ENCODE measurements around the gene NFATC3. TPM values are rescaled to one million over a fixed set of nuclear protein-coding genes. Genes with fewer than 3 reads are reported as not detected.
A peak's percentile ranks its signal among the peaks of the same experiment; 100 is the strongest.

Gene NFATC3
- 100 to 1,000 TPM; 146 to 159 TPM for total RNA-seq

GRCh38 chr16:68085259-68086071, at the start of gene NFATC3:
NFATC3 (plus strand) TSS chr16:68085370; CDS start chr16:68085682, 312 bp downstream.
- POLR2A ChIA-PET: interaction anchor here (0.5 to 1.7 kb wide), 5 partner anchors 11 to 151 kb away, joined by 3 to 9 read pairs (median 3); no protein-coding TSS in a partner anchor
- peak within 1 kb of the TSS; percentile 94 for H3K4me3 Mint-ChIP-seq

GRCh38 chr16:68037841-68038597, 47.2 kb upstream of the NFATC3 start:
- ChIA-PET POLR2A (no interaction called here), CTCF (interaction anchor here (1.0 kb wide), 1 partner anchor 11 kb away, joined by 3 read pairs; no protein-coding TSS in a partner anchor)
- Mint-ChIP-seq H3K9me3 (no peaks in the 10 kb centered on the region), H3K36me3 (ENCODE audit: low read depth) (peaks cover 26% of the 10 kb centered on the region), H3K27me3 (no peaks in the 10 kb centered on the region), H3K4me1 (peaks cover 34% of the 10 kb centered on the region), H3K4me3 (no peak overlapping the region), H3K27ac (peak overlapping the region; percentile 9)
- no peak for DNase-seq

More at GRCh38 chr16:68085259-68086071, at the start of gene NFATC3:
- peak within 1 kb of the TSS; percentile 96 for H3K27ac Mint-ChIP-seq
- peak; percentile 98 for DNase-seq
- peaks cover 64% of the 10 kb centered on the region for H3K4me1 Mint-ChIP-seq
- H3K9me3 Mint-ChIP-seq: no peaks in the 10 kb centered on the region
- CTCF ChIA-PET: interaction anchor here (0.7 to 3.8 kb wide), 12 partner anchors 8 to 564 kb away, joined by 3 to 33 read pairs (median 4); no protein-coding TSS in a partner anchor
- no peaks in the 10 kb centered on the region for H3K27me3 Mint-ChIP-seq
- H3K36me3 Mint-ChIP-seq (ENCODE audit: low read depth): peaks cover 36% of the 10 kb centered on the region

- H3K27me3 Mint-ChIP-seq: no peaks in the 10 kb centered on the region
- DNase-seq: peak; percentile 92
- no peaks in the 10 kb centered on the region for H3K9me3 Mint-ChIP-seq
- POLR2A ChIA-PET: no interaction called here
- CTCF ChIA-PET: interaction anchor here (0.5 to 2.2 kb wide), 45 partner anchors 8 to 1435 kb away, joined by 3 to 14 read pairs (median 4); partner anchors contain the start of genes DPEP2, DUS2, RANBP10 and SLC7A6
- H3K4me1 Mint-ChIP-seq: peaks cover 30% of the 10 kb centered on the region
- H3K27ac Mint-ChIP-seq: peak overlapping the region; percentile 25
- no peak overlapping the region for H3K4me3 Mint-ChIP-seq
- peaks cover 27% of the 10 kb centered on the region for H3K36me3 Mint-ChIP-seq (ENCODE audit: low read depth)
Measured at GRCh38 chr16:68040506-68041288, 44.5 kb upstream of the NFATC3 start.

- ChIA-PET CTCF (interaction anchor here (0.7 to 2.2 kb wide), 3 partner anchors 12 to 102 kb away, joined by 3 to 8 read pairs (median 7); no protein-coding TSS in a partner anchor), POLR2A (no interaction called here)
- no peaks in the 10 kb centered on the region for H3K27me3 Mint-ChIP-seq
- H3K4me3 Mint-ChIP-seq: no peak overlapping the region
- DNase-seq: no peak
- peaks cover 33% of the 10 kb centered on the region for H3K4me1 Mint-ChIP-seq
- H3K27ac Mint-ChIP-seq: no peak overlapping the region
- H3K36me3 Mint-ChIP-seq (ENCODE audit: low read depth): peaks cover 26% of the 10 kb centered on the region
- no peaks in the 10 kb centered on the region for H3K9me3 Mint-ChIP-seq
Measured at GRCh38 chr16:68041783-68042182, 43.4 kb upstream of the NFATC3 start.

- no peak for DNase-seq
- POLR2A ChIA-PET: no interaction called here
- H3K4me1 Mint-ChIP-seq: peaks cover 14% of the 10 kb centered on the region
- no peak overlapping the region for H3K4me3 Mint-ChIP-seq
- no peaks in the 10 kb centered on the region for H3K9me3 Mint-ChIP-seq
- H3K36me3 Mint-ChIP-seq (ENCODE audit: low read depth): peaks cover 29% of the 10 kb centered on the region
- H3K27me3 Mint-ChIP-seq: no peaks in the 10 kb centered on the region
- CTCF ChIA-PET: no interaction called here
- peak overlapping the region; percentile 54 for H3K27ac Mint-ChIP-seq
Measured at GRCh38 chr16:68046106-68046505, 39.1 kb upstream of the NFATC3 start.

- CTCF ChIA-PET: interaction anchor here (0.7 to 1.3 kb wide), 3 partner anchors 12 to 82 kb away, joined by 3 read pairs; partner anchors contain the start of gene NFATC3
- Mint-ChIP-seq H3K4me1 (peaks cover 14% of the 10 kb centered on the region), H3K27ac (no peak overlapping the region), H3K4me3 (no peak overlapping the region), H3K27me3 (no peaks in the 10 kb centered on the region), H3K9me3 (no peaks in the 10 kb centered on the region), H3K36me3 (ENCODE audit: low read depth) (peaks cover 30% of the 10 kb centered on the region)
- DNase-seq: no peak
- POLR2A ChIA-PET: no interaction called here
Measured at GRCh38 chr16:68047987-68048386, 37.2 kb upstream of the NFATC3 start.

- Mint-ChIP-seq H3K9me3 (no peaks in the 10 kb centered on the region), H3K4me1 (peaks cover 13% of the 10 kb centered on the region), H3K4me3 (no peak overlapping the region), H3K27me3 (no peaks in the 10 kb centered on the region), H3K36me3 (ENCODE audit: low read depth) (peaks cover 41% of the 10 kb centered on the region), H3K27ac (no peak overlapping the region)
- POLR2A ChIA-PET: no interaction called here
- DNase-seq: no peak
- CTCF ChIA-PET: interaction anchor here (1.2 kb wide), 1 partner anchor 9 kb away, joined by 4 read pairs; no protein-coding TSS in a partner anchor
Measured at GRCh38 chr16:68049449-68049848, 35.7 kb upstream of the NFATC3 start.

GRCh38 chr16:68055395-68055794, 29.8 kb upstream of the NFATC3 start:
- POLR2A ChIA-PET: no interaction called here
- Mint-ChIP-seq H3K36me3 (ENCODE audit: low read depth) (peaks cover 60% of the 10 kb centered on the region), H3K4me1 (peaks cover 22% of the 10 kb centered on the region), H3K27me3 (no peaks in the 10 kb centered on the region), H3K4me3 (no peak overlapping the region), H3K27ac (no peak overlapping the region), H3K9me3 (no peaks in the 10 kb centered on the region)
- no peak for DNase-seq
- CTCF ChIA-PET: interaction anchor here (0.9 to 2.2 kb wide), 7 partner anchors 8 to 172 kb away, joined by 3 to 8 read pairs (median 3); no protein-coding TSS in a partner anchor

GRCh38 chr16:68059804-68060203, 25.4 kb upstream of the NFATC3 start:
- H3K9me3 Mint-ChIP-seq: no peaks in the 10 kb centered on the region
- H3K27me3 Mint-ChIP-seq: no peaks in the 10 kb centered on the region
- peaks cover 61% of the 10 kb centered on the region for H3K36me3 Mint-ChIP-seq (ENCODE audit: low read depth)
- peak overlapping the region; percentile 61 for H3K27ac Mint-ChIP-seq
- no peak overlapping the region for H3K4me3 Mint-ChIP-seq
- CTCF ChIA-PET: interaction anchor here (0.7 to 1.9 kb wide), 5 partner anchors 9 to 243 kb away, joined by 3 to 8 read pairs (median 3); no protein-coding TSS in a partner anchor
- peaks cover 61% of the 10 kb centered on the region for H3K4me1 Mint-ChIP-seq
- POLR2A ChIA-PET: no interaction called here
- peak; percentile 41 for DNase-seq

- Mint-ChIP-seq H3K4me3 (no peak overlapping the region), H3K27me3 (no peaks in the 10 kb centered on the region), H3K36me3 (ENCODE audit: low read depth) (peaks cover 58% of the 10 kb centered on the region), H3K27ac (peak overlapping the region; percentile 85), H3K9me3 (no peaks in the 10 kb centered on the region), H3K4me1 (peaks cover 77% of the 10 kb centered on the region)
- POLR2A ChIA-PET: interaction anchor here (1.3 kb wide), 1 partner anchor 24 kb away, joined by 3 read pairs; the partner anchor contains the start of gene NFATC3
- no peak for DNase-seq
- CTCF ChIA-PET: interaction anchor here (0.5 to 3.2 kb wide), 14 partner anchors 9 to 992 kb away, joined by 3 to 14 read pairs (median 3); partner anchors contain the start of gene NFATC3
Measured at GRCh38 chr16:68061396-68061795, 23.8 kb upstream of the NFATC3 start.

GRCh38 chr16:68062910-68063393, 22.2 kb upstream of the NFATC3 start:
- POLR2A ChIA-PET: interaction anchor here (0.7 kb wide), 1 partner anchor 22 kb away, joined by 3 read pairs; the partner anchor contains the start of gene NFATC3
- Mint-ChIP-seq H3K4me1 (peaks cover 85% of the 10 kb centered on the region), H3K27me3 (no peaks in the 10 kb centered on the region), H3K4me3 (peak overlapping the region; percentile 28), H3K27ac (peak overlapping the region; percentile 85), H3K36me3 (ENCODE audit: low read depth) (peaks cover 62% of the 10 kb centered on the region), H3K9me3 (no peaks in the 10 kb centered on the region)
- CTCF ChIA-PET: interaction anchor here (0.6 to 4.7 kb wide), 11 partner anchors 8 to 392 kb away, joined by 3 to 45 read pairs (median 5); partner anchors contain the start of gene NFATC3
- DNase-seq: peak; percentile 68

Measured in activated CD4-positive, alpha-beta T cell treated with anti-CD3 and anti-CD28 coated beads, Interleukin-2, amount 10 ng/mL, durations not matched to agents 7 days and 5 days (primary cell).